GM18951 (cell line): Measurements from ENCODE around the gene SFRP4.

Source experiments
- POLR2A ChIP-seq: IDR thresholded peaks from 4 replicates; pipeline ENCODE4 v1.6.1; 2011; ENCODE audit warnings: mild to moderate bottlenecking; ENCODE audit not compliant: insufficient read length, insufficient read depth; ENCODE audit errors: extremely low read depth
- in situ Hi-C: fragments of 300-500 bp; cut with MboI; formaldehyde crosslinking; loops from one replicate; pipeline ENCODE4 v1.12.0; 2022; ENCODE audit warnings: low sequenced_read_pairs, mixed read lengths, inconsistent platforms; ENCODE audit not compliant: unreplicated experiment

SFRP4 gene

GRCh38 chr7:37893359-37893758 is 23.3 kb downstream of the SFRP4 start:
- in situ Hi-C loops, result no loop called here

GRCh38 chr7:37882086-37882485 is 34.5 kb downstream of the SFRP4 start:
- TF ChIP-seq POLR2A, result no peak
- in situ Hi-C loops, result no loop called here

More at GRCh38 chr7:37893359-37893758, 23.3 kb downstream of the SFRP4 start:
- TF ChIP-seq POLR2A, result no peak
